ENCODE data around the gene KRT17. TPM values are rescaled to one million over a fixed set of nuclear protein-coding genes. Genes with fewer than 3 reads are reported as not detected.

Gene KRT17
- total RNA-seq, 1 donor from 2014 or later, result not detected

- Mint-ChIP-seq H3K27ac (ENCODE audit: unreplicated experiment) (no peak overlapping the region), H3K4me3 (ENCODE audit: unreplicated experiment) (no peak overlapping the region), H3K9me3 (ENCODE audit: unreplicated experiment) (peaks cover 1% of the 10 kb centered on the region), H3K36me3 (ENCODE audit: unreplicated experiment) (no peaks in the 10 kb centered on the region), H3K4me1 (ENCODE audit: low read depth, unreplicated experiment) (peaks cover 3% of the 10 kb centered on the region), H3K27me3 (ENCODE audit: unreplicated experiment) (peaks cover 6% of the 10 kb centered on the region)
- DNase-seq, result no peak
- TF ChIP-seq, protein P1, sequence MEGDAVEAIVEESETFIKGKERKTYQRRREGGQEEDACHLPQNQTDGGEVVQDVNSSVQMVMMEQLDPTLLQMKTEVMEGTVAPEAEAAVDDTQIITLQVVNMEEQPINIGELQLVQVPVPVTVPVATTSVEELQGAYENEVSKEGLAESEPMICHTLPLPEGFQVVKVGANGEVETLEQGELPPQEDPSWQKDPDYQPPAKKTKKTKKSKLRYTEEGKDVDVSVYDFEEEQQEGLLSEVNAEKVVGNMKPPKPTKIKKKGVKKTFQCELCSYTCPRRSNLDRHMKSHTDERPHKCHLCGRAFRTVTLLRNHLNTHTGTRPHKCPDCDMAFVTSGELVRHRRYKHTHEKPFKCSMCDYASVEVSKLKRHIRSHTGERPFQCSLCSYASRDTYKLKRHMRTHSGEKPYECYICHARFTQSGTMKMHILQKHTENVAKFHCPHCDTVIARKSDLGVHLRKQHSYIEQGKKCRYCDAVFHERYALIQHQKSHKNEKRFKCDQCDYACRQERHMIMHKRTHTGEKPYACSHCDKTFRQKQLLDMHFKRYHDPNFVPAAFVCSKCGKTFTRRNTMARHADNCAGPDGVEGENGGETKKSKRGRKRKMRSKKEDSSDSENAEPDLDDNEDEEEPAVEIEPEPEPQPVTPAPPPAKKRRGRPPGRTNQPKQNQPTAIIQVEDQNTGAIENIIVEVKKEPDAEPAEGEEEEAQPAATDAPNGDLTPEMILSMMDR (IDR thresholded peaks at IDR 0.05; ENCODE audit: partially characterized antibody, unreplicated experiment), result no peak
These were observed 29.7 kb upstream of the KRT17 start for GRCh38 chr17:41653892-41654677.

DNA sequence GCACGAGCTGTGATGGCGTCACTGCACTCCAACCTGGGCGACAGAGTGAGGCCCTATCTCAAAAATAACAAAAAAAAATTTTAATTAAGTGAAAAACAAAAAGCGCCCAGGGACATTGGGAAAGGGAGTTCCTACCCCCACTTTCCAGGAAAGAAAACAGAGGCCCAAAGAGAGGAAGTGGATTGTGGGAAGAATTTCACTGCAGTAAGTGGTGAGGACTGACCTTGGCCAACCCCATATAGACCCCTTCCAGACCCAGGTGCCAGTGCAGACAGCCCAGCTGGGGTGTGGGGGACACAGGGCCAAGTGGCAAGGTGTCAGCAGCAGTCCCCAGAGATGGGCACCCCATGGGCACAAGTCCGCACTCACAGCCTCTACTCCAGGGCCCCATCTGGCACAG lies 29.0 kb upstream of the KRT17 start:
- no peak for DNase-seq
- Mint-ChIP-seq H3K9me3 (ENCODE audit: unreplicated experiment) (peaks cover 1% of the 10 kb centered on the region), H3K36me3 (ENCODE audit: unreplicated experiment) (no peaks in the 10 kb centered on the region), H3K4me3 (ENCODE audit: unreplicated experiment) (no peak overlapping the region), H3K27ac (ENCODE audit: unreplicated experiment) (no peak overlapping the region), H3K4me1 (ENCODE audit: low read depth, unreplicated experiment) (peaks cover 3% of the 10 kb centered on the region), H3K27me3 (ENCODE audit: unreplicated experiment) (peaks cover 6% of the 10 kb centered on the region)
- TF ChIP-seq, protein P1 (IDR thresholded peaks at IDR 0.05; ENCODE audit: partially characterized antibody, unreplicated experiment), result no peak

GRCh38 chr17:41652461-41652970 lies 28.1 kb upstream of the KRT17 start:
- no peak overlapping the region for H3K4me3 Mint-ChIP-seq (ENCODE audit: unreplicated experiment)
- TF ChIP-seq, protein P1 (IDR thresholded peaks at IDR 0.05; ENCODE audit: partially characterized antibody, unreplicated experiment), result no peak
- no peak overlapping the region for H3K27ac Mint-ChIP-seq (ENCODE audit: unreplicated experiment)
- no peak for DNase-seq
- H3K36me3 Mint-ChIP-seq (ENCODE audit: unreplicated experiment), result no peaks in the 10 kb centered on the region
- peaks cover 1% of the 10 kb centered on the region for H3K9me3 Mint-ChIP-seq (ENCODE audit: unreplicated experiment)
- H3K27me3 Mint-ChIP-seq (ENCODE audit: unreplicated experiment), result peaks cover 6% of the 10 kb centered on the region
- H3K4me1 Mint-ChIP-seq (ENCODE audit: low read depth, unreplicated experiment), result peaks cover 3% of the 10 kb centered on the region

GRCh38 chr17:41651625-41652460 lies 27.5 kb upstream of the KRT17 start:
- Mint-ChIP-seq H3K9me3 (ENCODE audit: unreplicated experiment) (peaks cover 1% of the 10 kb centered on the region), H3K4me1 (ENCODE audit: low read depth, unreplicated experiment) (peaks cover 3% of the 10 kb centered on the region), H3K27me3 (ENCODE audit: unreplicated experiment) (peaks cover 6% of the 10 kb centered on the region), H3K27ac (ENCODE audit: unreplicated experiment) (no peak overlapping the region), H3K4me3 (ENCODE audit: unreplicated experiment) (no peak overlapping the region), H3K36me3 (ENCODE audit: unreplicated experiment) (no peaks in the 10 kb centered on the region)
- no peak for DNase-seq
- TF ChIP-seq, protein P1 (IDR thresholded peaks at IDR 0.05; ENCODE audit: partially characterized antibody, unreplicated experiment), result no peak

Measured in glutamatergic neuron (in vitro differentiated cells).